DND-41 (cell line): ENCODE measurements around the gene EHMT1.

ENCODE experiments used
- CTCF ChIP-seq: IDR thresholded peaks from 2 replicates; pipeline ENCODE4 v1.5.1; 2012; ENCODE audit warnings: borderline replicate concordance, low read length, moderate library complexity, mild to moderate bottlenecking; ENCODE audit not compliant: poor library complexity, severe bottlenecking; ENCODE audit errors: extremely low read depth
- EZH2 ChIP-seq: IDR thresholded peaks from 3 replicates; pipeline ENCODE4 v1.6.1; 2012; ENCODE audit warnings: borderline replicate concordance, low read depth, mild to moderate bottlenecking, moderate library complexity, low read length, inconsistent platforms; ENCODE audit not compliant: severe bottlenecking

- TF ChIP-seq CTCF (no peak), EZH2 (no peak)
These were observed 91.9 kb downstream of the EHMT1 start for GRCh38 chr9:137710704-137711103.
